HG02798 (cell line): ENCODE measurements around the gene SYNGR2.
"Not testable (repeated sequence)": the region's sequence is repeated elsewhere in the genome, so short reads cannot be mapped to it uniquely, and the experiment has no call there.

Experiments
- ATAC-seq: cut with Tn5 transposase; IDR thresholded peaks from one replicate; pipeline ENCODE4 v1.9.1; 2021; ENCODE audit warnings: mild to moderate bottlenecking; ENCODE audit not compliant: unreplicated experiment, poor library complexity

The SYNGR2 gene

GRCh38 chr17:78129351-78130089 is 38.9 kb upstream of the SYNGR2 start:
- no peak for ATAC-seq

GRCh38 chr17:78130090-78130436 is 38.3 kb upstream of the SYNGR2 start:
- no peak for ATAC-seq

GRCh38 chr17:78130437-78131101 is 37.8 kb upstream of the SYNGR2 start, which contains the start of gene TMC8:
Gene TMC8 (plus strand): TSS chr17:78130771. CDS start chr17:78131589, 818 bp downstream.
- peak; percentile 12 for ATAC-seq

GRCh38 chr17:78131172-78132083 is 37.0 kb upstream of the SYNGR2 start:
- ATAC-seq, result no peak

GRCh38 chr17:78132084-78132676 is 36.2 kb upstream of the SYNGR2 start:
- ATAC-seq, result no peak

GRCh38 chr17:78132767-78133178 is 35.6 kb upstream of the SYNGR2 start:
- ATAC-seq, result no peak

- no peak for ATAC-seq
Measured at GRCh38 chr17:78133179-78133951, 35.0 kb upstream of the SYNGR2 start.

GRCh38 chr17:78133971-78134898 is 34.1 kb upstream of the SYNGR2 start:
- no peak for ATAC-seq

GRCh38 chr17:78134899-78135385 is 33.4 kb upstream of the SYNGR2 start:
- no peak for ATAC-seq

GRCh38 chr17:78135858-78136500 is 32.4 kb upstream of the SYNGR2 start:
- ATAC-seq, result no peak

- ATAC-seq, result no peak
Measured at GRCh38 chr17:78137392-78138203, 30.8 kb upstream of the SYNGR2 start.

- ATAC-seq, result no peak
Measured at GRCh38 chr17:78138204-78139060, 29.9 kb upstream of the SYNGR2 start.

- not testable (repeated sequence) for ATAC-seq
Measured at GRCh38 chr17:78139861-78140168, 28.6 kb upstream of the SYNGR2 start.

GRCh38 chr17:78140169-78141051 is 28.0 kb upstream of the SYNGR2 start:
- ATAC-seq, result peak; percentile 74

- ATAC-seq, result no peak
Measured at GRCh38 chr17:78141437-78142118, 26.8 kb upstream of the SYNGR2 start.
